NCI-H1694 treated with DMSO at 0.1 percent for 48 hours (cell line): ENCODE results near the gene FOXO1.
"Not testable (repeated sequence)": the region's sequence is repeated elsewhere in the genome, so short reads cannot be mapped to it uniquely, and the experiment has no call there.

Experiments
- DNase-seq: peaks from one replicate; lab custom pipeline; 2025; lab: John Stamatoyannopoulos, UW

The FOXO1 gene

DNA sequence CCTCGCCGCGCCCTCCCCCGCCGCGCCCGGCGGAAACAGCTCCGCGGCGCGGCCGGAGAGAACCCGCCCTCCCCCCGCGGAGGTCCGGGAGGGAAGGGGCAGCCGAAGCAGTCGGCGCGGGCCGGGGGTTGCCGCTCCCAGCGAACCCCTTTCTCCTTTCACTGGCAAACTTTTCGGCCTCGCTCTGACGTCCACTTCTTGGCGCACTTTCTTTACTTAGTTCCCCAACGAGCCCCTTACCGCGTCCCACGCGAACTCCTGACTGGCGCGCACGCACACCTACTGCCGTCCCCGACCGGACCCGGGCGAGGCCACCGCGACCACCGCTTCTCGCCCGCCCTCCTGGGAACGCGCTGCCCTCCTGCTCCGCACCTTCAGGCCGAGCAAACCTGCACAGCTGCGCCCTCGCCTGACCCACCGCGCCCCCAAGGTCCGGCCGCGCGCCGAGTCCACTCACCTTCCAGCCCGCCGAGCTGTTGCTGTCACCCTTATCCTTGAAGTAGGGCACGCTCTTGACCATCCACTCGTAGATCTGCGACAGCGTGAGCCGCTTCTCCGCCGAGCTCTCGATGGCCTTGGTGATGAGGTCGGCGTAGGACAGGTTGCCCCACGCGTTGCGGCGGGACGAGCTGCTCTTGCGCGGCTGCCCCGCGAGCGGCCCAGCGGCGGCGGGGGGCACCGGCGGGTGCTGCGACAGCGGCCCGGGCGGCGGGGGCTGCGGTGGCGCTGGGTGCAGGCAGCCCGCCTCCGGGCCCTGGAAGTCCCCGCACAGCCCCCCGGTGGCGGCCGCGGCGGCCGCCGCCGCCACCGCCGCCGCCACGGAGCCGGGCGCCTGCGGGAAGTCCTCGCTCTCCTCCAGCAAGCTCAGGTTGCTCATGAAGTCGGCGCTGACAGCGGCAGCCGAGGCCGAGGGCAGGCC, 1.1 kb downstream of the FOXO1 start:
- DNase-seq = no peak

DNA sequence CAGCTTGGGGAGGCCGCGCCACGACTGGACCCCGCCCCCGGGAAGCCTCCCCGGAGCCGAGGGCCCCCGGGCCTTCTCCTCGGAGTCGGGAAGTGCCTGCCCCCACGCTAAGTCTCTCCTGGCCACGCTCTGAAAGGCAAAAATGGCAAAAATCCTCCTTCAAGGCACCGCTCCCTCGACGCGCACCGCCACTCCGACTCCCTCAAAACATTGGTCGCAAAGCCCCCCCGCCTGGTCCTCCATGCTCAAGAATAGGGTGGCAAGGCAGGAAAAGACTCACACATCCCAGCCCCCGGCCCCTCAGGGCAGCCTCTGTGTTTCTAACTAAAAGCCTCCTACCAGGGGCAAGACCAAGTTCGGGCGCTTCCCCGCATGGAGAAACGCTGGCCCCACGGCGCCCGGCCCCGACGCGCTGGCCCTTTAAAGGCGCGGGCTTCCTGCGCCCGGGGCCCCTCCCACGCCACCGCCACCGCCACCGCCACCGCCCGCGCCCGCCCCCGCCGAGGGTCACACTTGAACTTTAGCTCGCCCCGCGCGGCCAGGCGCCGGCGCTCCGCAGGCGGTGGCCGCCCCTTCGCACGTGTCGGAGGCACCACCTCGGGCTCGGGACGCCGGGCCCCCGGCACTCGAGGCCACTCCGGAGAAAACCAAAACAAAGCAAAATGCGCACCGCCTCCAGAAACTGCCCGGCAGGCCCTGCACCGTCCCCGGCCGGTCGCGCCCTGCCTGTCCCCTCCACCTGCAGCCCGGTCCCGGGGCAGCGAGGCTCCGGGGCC, 1.9 kb downstream of the FOXO1 start:
- DNase-seq = no peak

DNA sequence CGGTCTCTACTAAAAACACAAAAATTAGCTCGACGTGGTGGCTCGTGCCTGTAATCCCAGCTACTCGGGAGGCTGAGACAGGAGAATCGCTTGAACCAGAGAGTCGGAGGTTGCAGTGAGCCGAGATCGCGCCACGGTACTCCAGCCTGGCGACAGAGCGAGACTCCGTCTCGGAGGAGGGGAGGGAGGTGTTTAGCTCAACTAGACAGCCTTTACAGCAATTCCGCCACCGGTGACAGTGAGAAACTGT, 2.4 kb downstream of the FOXO1 start:
- DNase-seq = not testable (repeated sequence)

DNA sequence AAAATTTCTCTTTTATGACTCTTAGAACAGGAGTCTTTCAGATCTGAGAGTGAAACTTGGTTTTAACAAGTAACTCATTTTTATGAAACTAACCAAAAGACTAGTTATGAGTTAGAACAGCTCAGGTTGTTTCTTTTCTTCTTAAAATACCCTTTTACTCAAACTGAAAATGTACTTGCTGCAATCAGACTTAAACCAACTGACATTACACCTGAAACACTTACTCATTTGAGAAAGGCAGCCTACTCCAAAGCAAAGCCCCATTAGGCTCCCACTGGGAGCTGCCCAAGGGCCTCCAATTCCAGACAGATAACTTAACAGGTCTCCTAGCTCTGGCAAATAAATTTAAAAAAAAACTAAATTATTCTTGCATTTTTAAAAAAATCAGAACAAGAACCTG, 3.6 kb downstream of the FOXO1 start:
- DNase-seq = no peak

DNA sequence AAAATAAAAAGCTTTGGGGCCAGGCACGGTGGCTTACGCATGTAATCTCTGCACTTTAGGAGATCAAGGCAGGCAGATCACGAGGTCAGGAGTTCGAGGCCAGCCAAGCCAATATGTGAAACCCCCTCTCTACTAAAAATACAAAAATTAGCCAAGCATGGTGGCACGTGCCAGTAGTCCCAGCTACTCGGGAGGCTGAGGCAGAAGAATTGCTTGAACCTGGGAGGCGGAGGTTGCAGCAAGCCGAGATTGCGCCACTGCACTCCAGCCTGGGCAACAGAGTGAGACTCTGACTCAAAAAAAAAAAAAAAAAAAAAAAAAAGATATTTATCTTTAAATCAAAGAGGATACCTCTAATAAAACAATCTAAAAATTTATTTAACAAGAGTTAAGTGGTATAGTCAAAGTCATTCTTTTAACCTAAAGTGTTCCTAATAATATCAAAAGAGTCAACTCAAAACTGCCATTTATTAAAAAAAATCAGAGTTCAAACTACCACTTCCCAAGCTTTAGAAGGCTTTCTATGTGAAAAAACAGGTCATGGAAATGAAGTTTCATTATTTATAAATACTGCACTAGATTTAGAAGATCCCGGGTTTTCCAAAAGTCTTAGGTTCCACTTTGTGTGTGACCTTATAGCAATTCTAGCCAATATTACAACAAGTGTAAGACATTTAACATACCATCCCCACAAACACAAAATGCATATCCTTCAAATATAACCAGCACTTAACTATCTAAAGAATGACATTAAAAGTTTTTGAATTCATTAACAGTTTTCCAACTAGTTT, 4.4 kb downstream of the FOXO1 start:
- no peak for DNase-seq

DNA sequence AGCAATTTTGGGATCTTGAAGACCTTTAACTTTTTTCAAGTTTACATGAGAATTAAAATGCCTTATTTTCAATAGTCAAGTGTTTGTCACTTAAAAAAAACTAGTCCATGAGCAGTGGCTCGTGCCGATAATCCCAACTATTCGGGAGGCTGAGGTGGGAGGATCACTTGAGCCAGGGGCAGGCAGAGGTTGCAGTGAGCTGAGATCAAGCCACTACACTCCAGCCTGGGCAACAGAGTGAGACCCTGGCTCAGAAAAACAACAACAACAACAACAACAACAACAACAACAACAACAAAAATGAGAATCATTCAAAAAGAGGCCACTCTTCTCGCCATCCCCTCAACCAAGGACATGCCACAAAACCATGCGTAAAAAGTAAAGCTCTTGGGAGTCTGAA, 5.7 kb downstream of the FOXO1 start:
- DNase-seq = no peak

DNA sequence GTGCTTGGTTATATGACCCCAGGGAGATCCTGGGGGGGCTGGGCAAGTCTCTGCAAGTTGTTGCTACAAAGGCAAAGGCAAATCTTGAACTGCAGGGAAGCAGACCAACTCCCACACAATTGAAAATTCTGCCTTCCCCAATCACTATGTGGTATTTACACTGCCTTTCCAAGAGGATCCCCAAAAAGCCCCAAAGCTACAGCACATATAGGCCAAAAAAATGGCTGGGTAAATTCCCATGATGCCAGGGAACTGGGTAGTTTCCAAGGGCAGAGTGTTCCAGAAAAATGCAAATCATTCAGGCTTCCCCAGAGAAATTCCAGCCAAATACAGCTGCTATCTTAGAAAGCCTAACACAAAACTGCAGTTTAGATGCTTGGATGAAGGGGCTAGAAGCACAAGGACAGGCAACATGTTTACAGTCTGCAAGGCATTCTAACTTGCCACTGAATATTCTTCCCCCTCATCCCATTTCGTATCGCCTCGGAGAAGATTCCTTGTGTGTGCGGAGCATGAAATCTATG, 6.2 kb downstream of the FOXO1 start:
- DNase-seq = no peak

DNA sequence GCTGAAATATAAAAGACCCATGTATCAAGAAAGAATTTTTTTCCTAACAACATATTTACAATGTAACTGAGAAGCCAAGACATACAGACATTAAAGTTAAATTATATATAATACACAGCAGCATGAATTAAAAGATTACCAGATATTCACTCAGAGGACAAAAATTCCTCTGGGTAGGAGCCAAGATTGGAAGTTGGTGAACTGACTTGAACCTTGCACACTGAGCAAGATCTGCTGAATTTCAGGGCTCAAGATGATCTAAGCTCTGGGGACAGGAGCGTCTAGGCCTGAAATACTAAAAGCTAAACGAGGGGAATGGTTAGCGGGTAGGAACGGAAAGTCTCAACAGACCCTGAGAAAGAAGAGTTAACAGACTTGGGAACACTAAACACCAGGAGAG, 8.5 kb downstream of the FOXO1 start:
- no peak for DNase-seq

DNA sequence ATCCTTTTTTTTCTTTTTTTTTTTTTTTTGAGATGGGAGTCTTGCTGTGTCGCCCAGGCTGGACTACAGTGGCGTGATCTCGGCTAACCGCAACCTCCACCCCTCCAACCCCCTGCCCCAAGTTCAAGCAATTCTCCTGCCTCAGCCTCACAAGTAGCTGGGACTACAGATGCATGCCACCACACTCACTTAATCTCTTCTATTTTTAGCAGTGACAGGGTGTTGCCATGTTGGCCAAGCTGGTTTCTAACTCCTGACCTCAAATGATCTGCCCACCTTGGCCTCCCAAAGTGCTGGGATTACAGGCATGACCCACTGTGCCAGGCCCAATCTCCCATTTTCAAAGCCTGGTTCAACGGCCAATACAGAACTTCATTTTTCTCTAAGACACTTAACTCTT, 9.1 kb downstream of the FOXO1 start:
- DNase-seq = no peak

DNA sequence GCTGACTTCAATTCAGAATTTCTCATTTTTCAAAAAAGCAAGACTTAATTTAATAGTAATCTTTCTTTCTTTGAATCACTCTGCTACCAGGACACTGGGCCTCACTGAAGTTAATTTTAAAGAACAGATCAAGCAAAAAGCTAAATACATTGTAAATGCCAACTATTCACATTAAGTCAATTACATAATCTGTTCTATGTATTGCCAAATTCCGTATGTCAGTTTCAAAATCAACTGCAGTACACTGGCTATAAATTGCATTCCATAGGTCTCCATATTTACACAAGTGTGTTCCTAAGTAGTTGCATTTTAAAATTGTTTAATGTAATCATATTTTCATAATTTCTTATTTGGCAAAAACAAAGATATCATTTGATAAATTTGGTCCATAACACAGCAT, 10.1 kb downstream of the FOXO1 start:
- no peak for DNase-seq

DNA sequence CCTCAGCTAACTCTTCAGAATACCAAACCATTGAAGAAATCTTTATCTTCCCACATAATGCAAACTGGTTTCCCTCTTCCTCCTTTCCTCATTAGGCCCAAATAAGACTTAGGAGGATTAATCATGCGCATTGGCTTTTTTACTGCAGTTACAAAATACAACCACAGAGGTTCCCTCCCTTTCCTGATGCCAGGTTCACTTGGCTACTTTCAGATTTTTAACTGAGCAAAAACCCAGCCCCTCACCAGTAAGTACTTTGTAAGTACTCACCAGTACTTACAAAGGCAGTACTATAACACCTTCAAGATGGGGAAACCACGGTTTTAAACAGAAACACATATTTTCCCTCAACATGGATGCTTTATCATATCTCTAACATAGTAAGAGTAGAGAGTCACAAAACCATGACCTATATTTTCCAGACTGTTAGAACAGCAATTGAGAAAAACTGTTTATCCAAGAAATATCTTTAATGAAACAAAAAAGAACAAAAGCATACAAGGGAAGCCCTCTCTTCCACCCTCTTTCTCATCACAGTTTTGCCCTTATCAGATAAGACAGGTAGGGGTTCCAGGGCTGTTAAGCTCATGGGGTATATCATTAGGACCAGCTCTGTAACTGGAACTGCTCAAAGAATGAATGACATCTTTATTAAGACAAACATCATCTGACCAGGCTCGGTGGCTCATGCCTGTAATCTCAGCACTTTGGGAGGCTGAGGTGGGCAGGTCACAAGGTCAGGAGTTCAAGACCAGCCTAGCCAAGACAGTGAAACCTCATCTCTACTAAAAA, 12.7 kb downstream of the FOXO1 start:
- DNase-seq = no peak

DNA sequence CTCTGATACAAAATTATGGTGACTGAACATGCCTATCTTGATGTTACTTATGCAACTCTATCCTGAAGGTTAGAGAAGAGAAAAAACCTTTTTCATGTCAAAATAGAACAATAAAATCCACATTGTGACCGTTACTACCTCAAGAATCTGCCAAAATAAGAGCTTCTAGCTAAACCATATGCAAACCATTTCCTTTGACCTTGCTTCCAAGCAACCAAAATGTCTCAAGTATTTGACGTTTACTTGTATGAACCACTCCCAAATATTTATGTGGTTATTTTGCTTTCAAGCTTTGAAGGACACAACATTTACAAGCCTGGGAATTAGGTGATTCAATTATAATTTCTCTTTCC, 13.9 kb downstream of the FOXO1 start:
- DNase-seq = no peak

DNA sequence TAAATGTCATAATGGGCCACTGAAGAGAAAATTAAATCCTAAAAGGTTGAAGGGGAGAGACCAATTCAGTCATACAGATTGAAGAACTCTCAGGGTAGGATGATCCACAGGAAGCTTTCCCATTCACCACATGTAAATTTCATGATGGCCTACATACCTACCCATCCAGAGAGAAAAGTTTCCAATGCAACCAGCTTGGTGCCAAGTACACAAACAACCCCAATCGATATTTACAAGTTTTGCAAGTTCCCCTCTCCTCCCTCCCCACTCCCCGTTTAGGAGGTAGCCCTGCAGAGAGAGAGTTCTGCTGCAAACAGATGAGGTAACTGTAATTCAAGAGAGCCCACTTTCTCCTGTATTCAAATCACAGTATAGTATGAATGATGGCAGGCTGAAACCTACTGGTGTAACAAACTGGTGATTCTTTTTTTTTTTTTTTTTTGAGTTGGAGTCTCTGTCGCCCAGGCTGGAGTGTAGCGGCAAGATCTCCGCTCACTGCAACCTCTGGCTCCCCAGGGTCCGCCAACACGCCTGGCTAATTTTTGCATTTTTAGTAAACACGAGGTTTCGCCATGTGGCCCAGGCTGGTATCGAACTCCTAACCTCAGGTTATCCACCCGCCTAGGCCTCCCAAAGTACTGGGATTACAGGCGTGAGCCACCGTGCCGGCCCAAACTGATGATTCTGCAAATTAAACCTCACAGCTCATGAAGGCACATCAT, 14.4 kb downstream of the FOXO1 start:
- no peak for DNase-seq

DNA sequence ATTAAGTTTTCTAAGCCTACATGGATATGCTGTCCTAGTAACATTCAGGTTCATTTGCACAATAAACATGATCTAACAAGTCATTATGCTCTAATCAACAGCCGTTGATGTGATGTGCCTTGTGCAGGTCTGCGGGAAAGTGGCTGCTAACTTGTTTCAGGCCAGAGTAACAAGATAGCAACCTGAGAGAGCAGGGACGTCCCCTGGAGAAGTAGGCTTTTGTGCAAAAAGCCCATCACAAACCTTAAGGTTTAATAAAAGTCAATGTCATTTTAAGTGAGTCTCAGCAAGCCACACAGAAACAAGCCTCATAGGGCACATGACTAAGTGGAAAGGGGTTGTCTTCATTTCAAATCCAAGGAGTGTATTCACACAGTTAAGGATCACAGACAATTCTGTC, 17.6 kb downstream of the FOXO1 start:
- no peak for DNase-seq

DNA sequence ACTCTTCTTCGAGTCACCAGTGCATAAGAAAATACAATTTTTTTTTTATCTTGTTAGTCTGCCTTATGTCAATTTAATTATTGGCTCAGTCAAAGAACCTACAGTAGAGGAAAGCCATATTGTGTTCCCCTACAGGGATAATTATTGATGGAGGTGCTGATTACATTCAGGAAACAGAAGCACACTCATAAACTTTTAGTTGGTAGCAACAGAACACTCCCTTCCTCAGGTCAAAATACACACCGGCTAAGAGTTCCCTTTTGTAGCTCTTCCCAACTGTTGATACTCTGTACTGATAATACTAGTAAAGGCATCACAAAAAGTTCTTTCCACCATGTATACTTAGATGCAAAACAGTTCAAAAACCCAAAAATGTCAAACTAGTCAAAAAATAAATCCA, 18.4 kb downstream of the FOXO1 start:
- no peak for DNase-seq

DNA sequence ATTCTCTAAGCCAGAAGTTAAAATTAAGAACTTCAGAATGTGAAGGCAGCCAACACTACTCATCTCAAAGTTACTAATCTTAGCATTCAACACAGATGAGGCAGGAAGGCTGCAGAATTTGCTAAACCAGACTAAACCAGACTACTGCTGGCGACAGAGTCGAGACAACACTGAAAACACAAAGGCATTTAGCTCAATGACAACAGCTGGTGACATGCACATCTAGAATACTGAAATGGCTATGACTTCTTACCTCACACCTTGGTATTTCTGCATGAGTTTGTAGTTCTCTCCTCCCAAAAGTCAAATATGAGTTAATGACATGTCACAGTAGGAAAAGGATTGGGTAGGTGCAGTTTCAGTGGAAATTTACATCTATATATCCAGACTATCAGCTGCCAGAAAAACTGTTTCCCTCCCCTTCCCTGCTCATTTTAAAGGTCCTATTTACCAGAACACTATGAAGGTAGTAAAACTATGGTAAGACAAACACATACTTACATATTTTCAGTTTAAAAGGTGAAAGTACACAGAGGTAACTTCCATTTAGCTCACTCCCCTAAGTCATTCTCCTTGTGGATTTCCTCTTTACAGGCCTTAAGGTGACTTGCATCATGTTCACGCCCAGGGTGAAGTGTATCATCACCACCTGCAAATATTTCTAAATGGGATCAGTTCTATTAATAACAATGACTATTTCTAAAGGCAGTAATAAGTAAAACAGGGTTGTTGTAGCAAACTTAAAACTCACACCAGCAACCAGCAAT, 21.4 kb downstream of the FOXO1 start:
- DNase-seq = no peak

DNA sequence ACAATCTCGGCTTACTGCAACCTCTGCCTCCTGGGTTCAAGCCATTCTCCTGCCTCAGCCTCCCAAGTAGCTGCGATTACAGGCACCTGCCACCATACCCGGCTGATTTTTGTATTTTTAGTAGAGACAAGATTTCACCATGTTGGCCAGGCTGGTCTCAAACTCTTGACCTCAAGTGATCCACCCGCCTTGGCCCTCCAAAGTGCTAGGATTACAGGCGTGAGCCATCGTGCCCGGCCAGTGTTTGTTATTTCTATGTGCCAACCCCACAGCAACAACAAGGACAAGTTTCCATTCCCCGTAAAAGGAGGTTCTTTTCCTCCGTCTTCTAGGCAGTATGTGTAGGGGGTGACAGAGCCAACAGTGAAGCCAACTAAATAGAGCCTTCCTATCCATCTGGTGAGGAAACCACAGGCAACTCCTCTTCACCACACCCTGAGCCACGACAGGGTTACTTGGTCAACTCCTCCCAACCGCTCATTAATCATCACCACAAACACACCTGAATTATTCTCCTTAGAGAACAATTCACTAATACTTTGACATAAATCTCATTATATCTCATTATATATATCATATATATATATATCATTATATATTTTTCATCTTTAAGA, 25.5 kb downstream of the FOXO1 start:
- no peak for DNase-seq

DNA sequence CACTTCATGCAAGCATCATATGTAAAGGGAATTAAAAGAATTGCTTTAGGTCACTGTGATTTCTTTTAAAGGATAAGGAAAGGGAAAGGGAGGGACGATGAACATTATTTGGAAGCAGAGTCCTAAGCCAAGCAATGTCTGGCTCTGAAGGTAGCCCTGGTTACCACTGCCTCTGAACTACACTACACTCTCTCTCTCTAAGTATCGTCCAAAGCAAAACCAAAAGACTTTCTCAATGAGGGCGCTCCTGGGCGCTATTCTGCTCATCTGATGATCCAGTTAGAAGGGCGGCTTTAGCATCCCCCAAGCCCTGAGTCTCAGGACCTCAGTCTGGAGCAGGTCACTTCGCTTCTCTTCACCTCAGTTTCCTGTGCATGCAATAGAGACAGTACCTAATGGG, 26.2 kb downstream of the FOXO1 start:
- DNase-seq = no peak

DNA sequence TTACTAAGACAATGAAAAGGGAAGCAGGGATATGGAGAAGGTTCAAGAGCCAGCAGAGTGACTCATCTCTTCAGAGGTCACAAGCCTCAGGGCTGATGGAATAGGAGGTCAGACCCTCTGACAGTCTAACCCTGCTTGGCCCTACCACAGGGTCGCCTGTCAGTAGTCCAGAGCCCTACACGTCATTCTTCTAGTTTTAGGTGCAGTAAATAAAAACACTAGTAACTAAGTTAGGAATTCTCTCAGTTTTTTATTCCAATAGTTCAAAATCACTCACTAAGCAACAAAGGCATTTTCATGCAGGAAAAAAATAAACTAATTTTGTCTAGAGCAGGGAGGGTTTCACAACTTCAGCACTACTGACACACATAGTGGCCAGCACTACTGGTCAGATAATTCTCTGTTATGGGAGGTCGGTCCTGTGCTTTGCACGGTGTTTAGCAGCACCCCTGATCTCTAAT, 27.2 kb downstream of the FOXO1 start:
- DNase-seq = no peak

DNA sequence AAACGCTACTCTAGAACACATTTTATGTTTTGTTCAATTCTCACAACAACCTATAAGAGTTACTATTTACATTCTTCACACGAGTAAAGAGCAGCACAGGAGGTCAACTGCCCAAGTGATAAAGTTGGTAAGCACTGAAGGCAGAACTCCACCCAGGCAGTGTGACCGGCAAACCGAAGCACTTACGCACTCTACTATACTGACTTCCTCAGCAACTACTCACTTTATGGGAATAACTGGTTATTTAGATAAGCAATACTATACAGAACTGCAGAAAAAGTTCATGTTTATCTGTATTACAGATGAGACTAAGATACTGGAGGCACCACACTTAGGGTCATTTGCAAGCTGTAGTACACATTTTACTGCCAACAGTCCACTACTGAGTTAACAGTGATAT, 28.8 kb downstream of the FOXO1 start:
- DNase-seq = no peak
